ENCODE data around the gene TSPAN11.

Gene TSPAN11

GRCh38 chr12:31017535-31017934, 91.0 kb downstream of the TSPAN11 start:
- FAIRE-seq (no peak), DNase-seq (ENCODE audit: insufficient read length, low spot score) (no peak)
- TF ChIP-seq CTCF (IDR thresholded peaks at IDR 0.05; ENCODE audit: insufficient read depth, missing control alignments), result no peak

GRCh38 chr12:31018106-31018789, 91.7 kb downstream of the TSPAN11 start:
- DNase-seq (ENCODE audit: insufficient read length, low spot score), result no peak
- TF ChIP-seq CTCF (IDR thresholded peaks at IDR 0.05; ENCODE audit: insufficient read depth, missing control alignments), result no peak
- FAIRE-seq, result no peak

- no peak for TF ChIP-seq CTCF (IDR thresholded peaks at IDR 0.05; ENCODE audit: insufficient read depth, missing control alignments)
- FAIRE-seq, result no peak
- DNase-seq (ENCODE audit: insufficient read length, low spot score), result no peak
These were observed 92.4 kb downstream of the TSPAN11 start for GRCh38 chr12:31018790-31019505.

- FAIRE-seq, result no peak
- TF ChIP-seq CTCF (IDR thresholded peaks at IDR 0.05; ENCODE audit: insufficient read depth, missing control alignments), result no peak
- DNase-seq (ENCODE audit: insufficient read length, low spot score), result no peak
These were observed 93.0 kb downstream of the TSPAN11 start for GRCh38 chr12:31019561-31019960.

- no peak for FAIRE-seq
- no peak for TF ChIP-seq CTCF (IDR thresholded peaks at IDR 0.05; ENCODE audit: insufficient read depth, missing control alignments)
- DNase-seq (ENCODE audit: insufficient read length, low spot score), result no peak
These were observed 93.4 kb downstream of the TSPAN11 start for GRCh38 chr12:31019976-31020375.

- no peak for TF ChIP-seq CTCF (IDR thresholded peaks at IDR 0.05; ENCODE audit: insufficient read depth, missing control alignments)
- DNase-seq (ENCODE audit: insufficient read length, low spot score), result no peak
- FAIRE-seq, result no peak
These were observed 94.0 kb downstream of the TSPAN11 start for GRCh38 chr12:31020385-31021166.
